Keratinocyte (primary cell): Measurements from ENCODE around the gene CACNA1C. TPM values are rescaled to one million over a fixed set of nuclear protein-coding genes. Genes with fewer than 3 reads are reported as not detected.

Experiments
- DNase-seq: peaks from one replicate; pipeline ENCODE4 v3.0.0-alpha.2; 2011; ENCODE audit warnings: low read depth, missing footprints, low spot score
- FAIRE-seq: peaks from 2 replicates; lab custom pipeline; 2011; peaks lifted over from hg19 to GRCh38; lab: Jason Lieb, UNC
- H2AFZ ChIP-seq: 2 replicates; pipeline ENCODE4 v1.6.0; 2012; ENCODE audit warnings: low read length, control low read depth, inconsistent platforms; ENCODE audit not compliant: control insufficient read depth
- H3K27ac ChIP-seq: 2 replicates; pipeline ENCODE4 v1.5.1; 2011; ENCODE audit warnings: low read length; ENCODE audit not compliant: control insufficient read depth, insufficient read depth
- H3K27me3 ChIP-seq: 3 replicates; pipeline ENCODE4 v1.6.0; 2011; ENCODE audit warnings: low read length; ENCODE audit not compliant: control insufficient read depth, insufficient read depth; ENCODE audit errors: extremely low read depth
- H3K36me3 ChIP-seq, 2 experiments: 2 replicates in 1 of 2; 3 replicates in 1 of 2; pipeline ENCODE4 v1.5.1; 2011; ENCODE audit warnings: low read length in 2 of 2, mild to moderate bottlenecking in 1 of 2; ENCODE audit not compliant: control insufficient read depth in 2 of 2, insufficient read depth in 2 of 2; ENCODE audit errors: extremely low read depth in 1 of 2
- H3K4me1 ChIP-seq: 3 replicates; pipeline ENCODE4 v1.5.1; 2011; ENCODE audit warnings: low read length; ENCODE audit not compliant: control insufficient read depth, insufficient read depth; ENCODE audit errors: extremely low read depth
- H3K4me2 ChIP-seq: 3 replicates; pipeline ENCODE4 v1.6.0; 2011; ENCODE audit warnings: low read depth, low read length; ENCODE audit not compliant: control insufficient read depth, insufficient read depth; ENCODE audit errors: extremely low read depth
- H3K4me3 ChIP-seq, 3 experiments: fragments of 200-600 bp in 1 of 3; sonication (generic) in 1 of 3; 2 replicates in 2 of 3; 3 replicates in 1 of 3; pipeline ENCODE4 v1.5.1; 2011 to 2016; ENCODE audit warnings: low read length in 3 of 3, mild to moderate bottlenecking in 3 of 3, control low read depth in 2 of 3, inconsistent platforms in 1 of 3, low read depth in 1 of 3, mixed read lengths in 1 of 3, mixed run types in 1 of 3, moderate library complexity in 1 of 3; ENCODE audit not compliant: control insufficient read depth in 2 of 3, insufficient read depth in 2 of 3; ENCODE audit errors: extremely low read depth in 1 of 3
- H3K79me2 ChIP-seq: 2 replicates; pipeline ENCODE4 v1.6.0; 2012; ENCODE audit warnings: low read length; ENCODE audit not compliant: control insufficient read depth, insufficient read depth
- H3K9ac ChIP-seq: 3 replicates; pipeline ENCODE4 v1.6.0; 2011; ENCODE audit warnings: low read length; ENCODE audit not compliant: control insufficient read depth, insufficient read depth; ENCODE audit errors: extremely low read depth
- H3K9me1 ChIP-seq: 3 replicates; pipeline ENCODE4 v1.6.0; 2011; ENCODE audit warnings: low read length; ENCODE audit not compliant: control insufficient read depth, insufficient read depth; ENCODE audit errors: extremely low read depth
- H3K9me3 ChIP-seq: 2 replicates; pipeline ENCODE4 v1.5.1; 2012; ENCODE audit warnings: low read depth, low read length; ENCODE audit not compliant: control insufficient read depth
- H4K20me1 ChIP-seq: 3 replicates; pipeline ENCODE4 v1.6.0; 2011; ENCODE audit warnings: low read length; ENCODE audit not compliant: control insufficient read depth, insufficient read depth; ENCODE audit errors: extremely low read depth
- CTCF ChIP-seq, 3 experiments: IDR thresholded peaks in 1 of 3; conservative IDR thresholded peaks in 1 of 3; optimal IDR thresholded peaks in 1 of 3; 2 replicates in 2 of 3; 3 replicates in 1 of 3; pipeline versions ENCODE3 to v1.5.1; 2011; ENCODE audit warnings: low read length in 3 of 3, mild to moderate bottlenecking in 3 of 3, moderate library complexity in 2 of 3, control low read depth in 1 of 3, inconsistent platforms in 1 of 3; ENCODE audit not compliant: insufficient read depth in 2 of 3; ENCODE audit errors: extremely low read depth in 1 of 3
- EZH2 ChIP-seq: IDR thresholded peaks from one replicate; pipeline ENCODE4 v1.6.1; 2012; ENCODE audit warnings: inconsistent platforms, mild to moderate bottlenecking, low read length, moderate library complexity
- dilution Hi-C: fragments of 300-500 bp; cut with MboI; formaldehyde crosslinking; loops from one replicate; pipeline ENCODE4 v1.7.0; 2020; ENCODE audit warnings: low sequenced_read_pairs; ENCODE audit not compliant: extremely low pct_ligation_motif_present
- polyA plus RNA-seq, 5 experiments: library from polyadenylated mRNA; depleted of rRNA in 3 of 5; stranded (reverse) in 3 of 5; stranded (forward) in 1 of 5; unstranded in 1 of 5; fragments of >200 nt; gene quantifications; 1 replicate in 1 of 5; 2 replicates in 3 of 5; 3 replicates in 1 of 5; pipeline versions ENCODE4 v1.2.1 to v1.2.3, GENCODE V29; 2011 to 2012; ENCODE audit warnings: missing spikeins in 2 of 5, low read depth in 1 of 5, low replicate concordance in 1 of 5

The CACNA1C gene
- polyA plus RNA-seq, 1 donor (not counting 4 experiments of a cell fraction or from before 2014, with no cell fraction given), result not detected

GRCh38 chr12:2110127-2110526, 57.3 kb downstream of the CACNA1C start:
- Histone ChIP-seq H3K4me3 (no peak overlapping the region), H3K9ac (no peak overlapping the region), H3K9me1 (no peaks in the 10 kb centered on the region), H3K36me3 (no peaks in the 10 kb centered on the region), H3K27me3 (peaks cover 9% of the 10 kb centered on the region), H3K27ac (no peak overlapping the region), H3K4me2 (no peak overlapping the region), H2AFZ (no peak overlapping the region), H3K9me3 (no peaks in the 10 kb centered on the region), H3K4me1 (no peaks in the 10 kb centered on the region), H4K20me1 (no peaks in the 10 kb centered on the region), H3K79me2 (no peaks in the 10 kb centered on the region)
- FAIRE-seq (no peak), DNase-seq (no peak)
- dilution Hi-C loops, result no loop called here
- TF ChIP-seq CTCF (optimal IDR thresholded peaks at IDR 0.05 in 1 of 3, IDR thresholded peaks at IDR 0.05 in 1 of 3, conservative IDR thresholded peaks at IDR 0.05 in 1 of 3; ENCODE audit: extremely low read depth in 1 of 3, insufficient read depth in 2 of 3, low read length in 3 of 3) (no peak), EZH2 (no peak)

- DNase-seq, result no peak
- dilution Hi-C loops, result no loop called here
- Histone ChIP-seq H2AFZ (no peak overlapping the region), H4K20me1 (no peaks in the 10 kb centered on the region), H3K79me2 (no peaks in the 10 kb centered on the region), H3K27me3 (peaks cover 9% of the 10 kb centered on the region), H3K27ac (no peak overlapping the region), H3K4me1 (no peaks in the 10 kb centered on the region), H3K36me3 (no peaks in the 10 kb centered on the region), H3K9ac (no peak overlapping the region), H3K9me1 (no peaks in the 10 kb centered on the region), H3K9me3 (no peaks in the 10 kb centered on the region), H3K4me3 (no peak overlapping the region), H3K4me2 (no peak overlapping the region)
- no peak for FAIRE-seq
- TF ChIP-seq EZH2 (no peak), CTCF (optimal IDR thresholded peaks at IDR 0.05 in 1 of 3, IDR thresholded peaks at IDR 0.05 in 1 of 3, conservative IDR thresholded peaks at IDR 0.05 in 1 of 3; ENCODE audit: extremely low read depth in 1 of 3, insufficient read depth in 2 of 3, low read length in 3 of 3) (no peak)
Observed at GRCh38 chr12:2110849-2111566, 58.2 kb downstream of the CACNA1C start.
